ENCODE measurements around the gene FAM98B. TPM values are rescaled to one million over a fixed set of nuclear protein-coding genes. Genes with fewer than 3 reads are reported as not detected.

The FAM98B gene
- total and polyA plus RNA-seq, 12 donors, result 6.2 to 30.6 (median 23.2) TPM

DNA sequence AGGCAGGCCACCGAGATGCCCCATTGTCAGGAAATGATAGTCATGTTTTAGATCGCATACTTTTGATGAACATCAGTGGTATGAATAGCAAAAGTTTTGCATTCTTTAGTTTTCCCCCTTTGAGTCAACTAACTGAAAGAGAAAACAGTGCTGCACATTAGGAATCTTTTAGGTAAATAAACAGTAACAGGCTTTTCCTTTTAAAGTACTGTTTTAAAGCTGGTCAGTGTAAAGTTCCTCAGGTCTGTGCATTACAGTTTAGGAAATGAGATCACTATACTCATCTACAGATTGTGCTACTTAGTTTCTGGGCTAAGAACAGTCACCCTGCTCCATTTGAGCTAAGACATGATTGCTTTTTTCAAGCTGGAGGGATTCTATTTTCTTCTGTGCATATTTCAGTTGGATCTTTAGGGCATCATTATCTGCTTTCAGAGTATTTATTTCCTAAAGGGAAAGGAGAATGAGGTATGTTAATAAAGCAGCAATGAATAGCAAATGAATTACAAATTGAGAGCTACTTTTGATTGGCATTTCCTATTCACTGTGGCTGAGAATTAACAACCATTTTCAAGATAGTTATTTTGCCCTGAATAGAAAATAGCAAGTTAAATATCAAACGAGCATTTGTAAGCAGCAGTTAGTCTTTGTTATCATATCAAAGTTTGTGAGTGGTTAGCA lies 36.5 kb downstream of the FAM98B start:
- no peaks in the 10 kb centered on the region for H3K27me3 ChIP-seq
- 69 to 72% methylated on average over 3 of the region's 3 CpGs for WGBS, 2 donors
- H3K9me3 ChIP-seq, result no peaks in the 10 kb centered on the region
- ATAC-seq, result no peak
- no peak overlapping the region for H3K4me3 ChIP-seq
- H3K27ac ChIP-seq, result no peak overlapping the region
- TF ChIP-seq, protein P1, sequence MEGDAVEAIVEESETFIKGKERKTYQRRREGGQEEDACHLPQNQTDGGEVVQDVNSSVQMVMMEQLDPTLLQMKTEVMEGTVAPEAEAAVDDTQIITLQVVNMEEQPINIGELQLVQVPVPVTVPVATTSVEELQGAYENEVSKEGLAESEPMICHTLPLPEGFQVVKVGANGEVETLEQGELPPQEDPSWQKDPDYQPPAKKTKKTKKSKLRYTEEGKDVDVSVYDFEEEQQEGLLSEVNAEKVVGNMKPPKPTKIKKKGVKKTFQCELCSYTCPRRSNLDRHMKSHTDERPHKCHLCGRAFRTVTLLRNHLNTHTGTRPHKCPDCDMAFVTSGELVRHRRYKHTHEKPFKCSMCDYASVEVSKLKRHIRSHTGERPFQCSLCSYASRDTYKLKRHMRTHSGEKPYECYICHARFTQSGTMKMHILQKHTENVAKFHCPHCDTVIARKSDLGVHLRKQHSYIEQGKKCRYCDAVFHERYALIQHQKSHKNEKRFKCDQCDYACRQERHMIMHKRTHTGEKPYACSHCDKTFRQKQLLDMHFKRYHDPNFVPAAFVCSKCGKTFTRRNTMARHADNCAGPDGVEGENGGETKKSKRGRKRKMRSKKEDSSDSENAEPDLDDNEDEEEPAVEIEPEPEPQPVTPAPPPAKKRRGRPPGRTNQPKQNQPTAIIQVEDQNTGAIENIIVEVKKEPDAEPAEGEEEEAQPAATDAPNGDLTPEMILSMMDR (IDR thresholded peaks at IDR 0.05), result no peak
- intact Hi-C loops (cut with DNase I), result loop anchor here in 1 of 10 donors (10.0 kb wide), 1 partner anchor 174 kb away; no protein-coding TSS in a partner anchor
- DNase-seq, result no peak
- H3K36me3 ChIP-seq, result peaks cover 0 to 65% (median 0%) of the 10 kb centered on the region in 9 donors
- H3K4me1 ChIP-seq, result no peaks in the 10 kb centered on the region

DNA sequence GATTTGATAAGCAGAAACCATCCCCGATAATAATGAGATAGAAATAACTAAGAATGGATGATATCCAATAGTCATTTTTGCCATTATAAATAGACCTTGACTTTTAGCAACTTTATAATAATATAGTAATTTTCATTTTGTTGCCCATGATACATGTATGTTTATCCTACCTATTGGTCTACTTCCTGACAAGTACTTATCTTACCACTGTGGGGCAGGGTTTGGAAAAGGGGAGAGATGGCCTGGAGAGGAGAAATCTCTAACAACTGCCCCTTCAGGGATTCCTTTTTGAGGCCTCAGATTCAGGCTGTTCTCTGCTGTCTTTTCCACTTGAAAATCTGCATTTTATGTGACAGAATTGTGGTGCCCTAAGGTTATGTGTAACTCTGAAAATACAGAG lies 42.2 kb downstream of the FAM98B start:
- H3K4me3 ChIP-seq, result no peak overlapping the region
- DNase-seq (no peak), ATAC-seq (no peak)
- TF ChIP-seq, protein P1 (IDR thresholded peaks at IDR 0.05), result no peak
- no peaks in the 10 kb centered on the region for H3K9me3 ChIP-seq
- H3K36me3 ChIP-seq, result peaks cover 0 to 42% (median 0%) of the 10 kb centered on the region in 9 donors
- H3K27me3 ChIP-seq, result no peaks in the 10 kb centered on the region
- no peak overlapping the region for H3K27ac ChIP-seq
- intact Hi-C loops (cut with DNase I), result loop anchor here in 1 of 10 donors (10.0 kb wide), 1 partner anchor 169 kb away; no protein-coding TSS in a partner anchor
- H3K4me1 ChIP-seq, result no peaks in the 10 kb centered on the region
- 85% methylated on average over 1 of the region's 1 CpG for WGBS, 2 donors

DNA sequence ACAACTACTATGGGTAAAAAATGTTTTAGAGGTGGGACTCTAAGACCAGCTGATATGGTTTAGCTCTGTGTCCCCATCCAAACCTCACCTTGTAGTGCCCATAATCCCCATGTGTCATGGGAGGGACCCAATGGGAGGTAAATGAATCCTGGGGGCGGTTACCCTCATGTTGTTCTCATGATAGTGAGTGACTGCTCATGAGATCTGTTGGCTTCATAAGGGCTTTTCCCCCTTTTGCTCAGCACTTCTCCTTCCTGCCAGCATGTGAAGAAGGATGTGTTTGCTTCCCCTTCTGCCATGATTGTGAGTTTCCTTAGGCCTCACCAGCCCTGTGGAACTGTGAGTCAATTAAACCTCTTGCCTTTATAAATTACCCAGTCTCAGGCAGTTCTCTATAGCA lies 45.7 kb downstream of the FAM98B start:
- Histone ChIP-seq H3K27ac (no peak overlapping the region), H3K4me1 (no peaks in the 10 kb centered on the region), H3K4me3 (no peak overlapping the region), H3K36me3 (peaks cover 0 to 42% (median 0%) of the 10 kb centered on the region in 9 donors), H3K27me3 (no peaks in the 10 kb centered on the region), H3K9me3 (no peaks in the 10 kb centered on the region)
- TF ChIP-seq, protein P1 (IDR thresholded peaks at IDR 0.05), result no peak
- WGBS, 2 donors, result 98 to 100% methylated on average over 1 of the region's 1 CpG
- intact Hi-C loops (cut with DNase I), result loop anchor here in 1 of 10 donors (10.0 kb wide), 1 partner anchor 165 kb away; no protein-coding TSS in a partner anchor
- ATAC-seq, result no peak
- DNase-seq, result no peak

DNA sequence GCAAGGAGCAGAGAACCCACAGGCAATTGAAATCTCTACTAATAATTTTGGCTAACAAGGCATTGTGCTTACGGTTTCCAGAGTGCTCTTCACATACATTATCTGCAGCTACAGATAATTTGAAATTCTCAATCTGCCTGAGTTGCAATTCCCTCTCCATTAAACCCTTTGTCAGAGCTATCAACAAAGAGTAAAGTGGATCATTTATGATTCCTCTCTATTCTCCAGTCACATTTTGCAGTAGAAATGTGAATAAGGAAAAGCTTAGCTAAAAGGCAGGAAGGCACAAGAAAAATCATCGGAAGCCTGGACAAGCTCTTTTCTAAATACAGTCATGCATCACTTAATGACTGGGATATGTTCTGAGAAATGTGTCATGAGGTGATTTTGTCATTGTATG lies 49.6 kb downstream of the FAM98B start:
- TF ChIP-seq, protein P1 (IDR thresholded peaks at IDR 0.05), result no peak
- DNase-seq (no peak), ATAC-seq (no peak)

More for the DNA sequence above, 49.6 kb downstream of the FAM98B start:
- Histone ChIP-seq H3K4me3 (no peak overlapping the region), H3K9me3 (no peaks in the 10 kb centered on the region), H3K4me1 (peaks cover 0 to 5% (median 0%) of the 10 kb centered on the region in 9 donors), H3K27ac (no peak overlapping the region), H3K36me3 (peaks cover 0 to 40% (median 0%) of the 10 kb centered on the region in 9 donors), H3K27me3 (no peaks in the 10 kb centered on the region)
- 82 to 84% methylated on average over 2 of the region's 2 CpGs for WGBS, 2 donors
- intact Hi-C loops (cut with DNase I), result no loop called here
